Parathyroid adenoma (tissue), 2 donors: ENCODE measurements around the gene DHDH.

Source experiments
- H2AFZ ChIP-seq: fragments of 300-600 bp; sonication (generic); one replicate; pipeline ENCODE4 v1.7.0; 2017; ENCODE audit warnings: antibody characterized with exemption, mild to moderate bottlenecking
- H3K27ac ChIP-seq: fragments of 300-600 bp; sonication (generic); one replicate; pipeline ENCODE4 v1.7.0; 2017
- H3K27me3 ChIP-seq: fragments of 300-600 bp; sonication (generic); one replicate; pipeline ENCODE4 v1.7.0; 2017; ENCODE audit warnings: low read length; ENCODE audit not compliant: control insufficient read depth, insufficient read depth
- H3K36me3 ChIP-seq: fragments of 300-600 bp; sonication (generic); one replicate; pipeline ENCODE4 v1.7.0; 2017; ENCODE audit warnings: low read length; ENCODE audit not compliant: control insufficient read depth, insufficient read depth
- H3K4me1 ChIP-seq: fragments of 300-600 bp; sonication (generic); one replicate; pipeline ENCODE4 v1.7.0; 2017; ENCODE audit warnings: control low read depth
- H3K4me2 ChIP-seq: fragments of 300-600 bp; sonication (generic); one replicate; pipeline ENCODE4 v1.7.0; 2017; ENCODE audit warnings: low read length
- H3K4me3 ChIP-seq: fragments of 300-600 bp; sonication (generic); one replicate; pipeline ENCODE4 v1.7.0; 2017; ENCODE audit warnings: low read depth, low read length
- H3K79me2 ChIP-seq: fragments of 300-600 bp; sonication (generic); one replicate; pipeline ENCODE4 v1.7.0; 2017; ENCODE audit warnings: control low read depth
- H3K9ac ChIP-seq: fragments of 300-600 bp; sonication (generic); one replicate; pipeline ENCODE4 v1.7.0; 2017; ENCODE audit warnings: mild to moderate bottlenecking
- H3K9me3 ChIP-seq: fragments of 300-600 bp; sonication (generic); one replicate; pipeline ENCODE4 v1.7.0; 2017; ENCODE audit warnings: low read length; ENCODE audit not compliant: control insufficient read depth
- TF ChIP-seq, protein P1 (sequence below): fragments of 300-600 bp; sonication (generic); IDR thresholded peaks from one replicate; pipeline ENCODE4 v1.7.0; 2017; ENCODE audit warnings: antibody characterized with exemption, mild to moderate bottlenecking
- donor health status: primary hyperparathyroidism.

The DHDH gene

GRCh38 chr19:48963371-48964204, 30.1 kb downstream of the DHDH start:
- Histone ChIP-seq H3K4me1 (peaks cover 35% of the 10 kb centered on the region), H3K27ac (peak overlapping the region; percentile 29), H3K79me2 (peaks cover 5% of the 10 kb centered on the region), H2AFZ (peak overlapping the region; percentile 59), H3K36me3 (no peaks in the 10 kb centered on the region), H3K4me2 (peak overlapping the region; percentile 65), H3K9ac (no peak overlapping the region), H3K9me3 (no peaks in the 10 kb centered on the region), H3K4me3 (peak overlapping the region; percentile 25), H3K27me3 (no peaks in the 10 kb centered on the region)
- TF ChIP-seq, protein P1, sequence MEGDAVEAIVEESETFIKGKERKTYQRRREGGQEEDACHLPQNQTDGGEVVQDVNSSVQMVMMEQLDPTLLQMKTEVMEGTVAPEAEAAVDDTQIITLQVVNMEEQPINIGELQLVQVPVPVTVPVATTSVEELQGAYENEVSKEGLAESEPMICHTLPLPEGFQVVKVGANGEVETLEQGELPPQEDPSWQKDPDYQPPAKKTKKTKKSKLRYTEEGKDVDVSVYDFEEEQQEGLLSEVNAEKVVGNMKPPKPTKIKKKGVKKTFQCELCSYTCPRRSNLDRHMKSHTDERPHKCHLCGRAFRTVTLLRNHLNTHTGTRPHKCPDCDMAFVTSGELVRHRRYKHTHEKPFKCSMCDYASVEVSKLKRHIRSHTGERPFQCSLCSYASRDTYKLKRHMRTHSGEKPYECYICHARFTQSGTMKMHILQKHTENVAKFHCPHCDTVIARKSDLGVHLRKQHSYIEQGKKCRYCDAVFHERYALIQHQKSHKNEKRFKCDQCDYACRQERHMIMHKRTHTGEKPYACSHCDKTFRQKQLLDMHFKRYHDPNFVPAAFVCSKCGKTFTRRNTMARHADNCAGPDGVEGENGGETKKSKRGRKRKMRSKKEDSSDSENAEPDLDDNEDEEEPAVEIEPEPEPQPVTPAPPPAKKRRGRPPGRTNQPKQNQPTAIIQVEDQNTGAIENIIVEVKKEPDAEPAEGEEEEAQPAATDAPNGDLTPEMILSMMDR, result no peak

- Histone ChIP-seq H3K9me3 (no peaks in the 10 kb centered on the region), H2AFZ (peak overlapping the region; percentile 59), H3K36me3 (no peaks in the 10 kb centered on the region), H3K27ac (peak overlapping the region; percentile 29), H3K4me3 (peak overlapping the region; percentile 25), H3K79me2 (peaks cover 5% of the 10 kb centered on the region), H3K4me1 (peaks cover 35% of the 10 kb centered on the region), H3K4me2 (peak overlapping the region; percentile 65), H3K27me3 (no peaks in the 10 kb centered on the region), H3K9ac (no peak overlapping the region)
- TF ChIP-seq, protein P1, result no peak
Observed at GRCh38 chr19:48964205-48965039, 30.9 kb downstream of the DHDH start.

GRCh38 chr19:48965040-48965805, 31.7 kb downstream of the DHDH start, which contains the start of gene FTL:
TSS of gene FTL (plus strand) at chr19:48965309. CDS start at chr19:48965508, 199 bp downstream.
- Histone ChIP-seq H3K9me3 (no peaks in the 10 kb centered on the region), H2AFZ (peak within 1 kb of the TSS; percentile 59), H3K9ac (peak within 1 kb of the TSS; percentile 86), H3K36me3 (no peaks in the 10 kb centered on the region), H3K79me2 (peaks cover 5% of the 10 kb centered on the region), H3K27ac (peak within 1 kb of the TSS; percentile 93), H3K4me2 (peak within 1 kb of the TSS; percentile 100), H3K4me3 (peak within 1 kb of the TSS; percentile 94), H3K27me3 (no peaks in the 10 kb centered on the region), H3K4me1 (peaks cover 35% of the 10 kb centered on the region)
- TF ChIP-seq, protein P1, result no peak

GRCh38 chr19:48965806-48966540, 32.5 kb downstream of the DHDH start:
- Histone ChIP-seq H3K4me2 (peak overlapping the region; percentile 100), H2AFZ (peak overlapping the region; percentile 57), H3K27ac (peak overlapping the region; percentile 93), H3K4me3 (peak overlapping the region; percentile 94), H3K9me3 (no peaks in the 10 kb centered on the region), H3K79me2 (peaks cover 5% of the 10 kb centered on the region), H3K4me1 (peaks cover 35% of the 10 kb centered on the region), H3K27me3 (no peaks in the 10 kb centered on the region), H3K9ac (peak overlapping the region; percentile 86), H3K36me3 (no peaks in the 10 kb centered on the region)
- TF ChIP-seq, protein P1, result no peak
